ENCODE data around the gene PDP2.

PDP2 gene

DNA sequence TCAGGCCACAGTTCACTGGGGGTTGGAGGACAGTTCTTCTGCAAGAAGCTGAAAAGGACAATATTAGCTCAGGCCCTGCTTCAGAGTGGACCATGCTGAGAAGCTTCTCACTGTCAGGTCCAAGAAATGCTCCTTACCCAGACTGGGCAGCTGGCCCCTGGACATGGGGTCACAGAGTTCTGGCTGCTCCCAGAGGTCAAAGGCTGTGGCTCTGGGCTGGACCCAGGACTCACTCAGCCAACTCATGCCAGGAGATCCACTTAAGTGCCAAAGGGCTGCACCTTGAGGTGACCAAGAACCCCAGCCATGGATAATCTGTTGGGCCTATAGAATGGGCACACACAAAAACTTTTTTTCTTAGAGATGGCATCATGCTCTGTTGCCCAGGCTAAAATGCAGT is 59.1 kb downstream of the PDP2 start:
- no peak for TF ChIP-seq SNAI2 (CRISPR knock-in tag; IDR thresholded peaks at IDR 0.05)
- TF ChIP-seq CSDC2 (CRISPR knock-in tag; IDR thresholded peaks at IDR 0.05), result no peak
- TF ChIP-seq GLIS3 (CRISPR knock-in tag; IDR thresholded peaks at IDR 0.05), result no peak
- no peak for TF ChIP-seq ZNF565 (CRISPR knock-in tag; conservative IDR thresholded peaks at IDR 0.05; ENCODE audit: low read depth)
- TF ChIP-seq ESRRG (CRISPR knock-in tag; IDR thresholded peaks at IDR 0.05), result no peak
- no peak for ATAC-seq

DNA sequence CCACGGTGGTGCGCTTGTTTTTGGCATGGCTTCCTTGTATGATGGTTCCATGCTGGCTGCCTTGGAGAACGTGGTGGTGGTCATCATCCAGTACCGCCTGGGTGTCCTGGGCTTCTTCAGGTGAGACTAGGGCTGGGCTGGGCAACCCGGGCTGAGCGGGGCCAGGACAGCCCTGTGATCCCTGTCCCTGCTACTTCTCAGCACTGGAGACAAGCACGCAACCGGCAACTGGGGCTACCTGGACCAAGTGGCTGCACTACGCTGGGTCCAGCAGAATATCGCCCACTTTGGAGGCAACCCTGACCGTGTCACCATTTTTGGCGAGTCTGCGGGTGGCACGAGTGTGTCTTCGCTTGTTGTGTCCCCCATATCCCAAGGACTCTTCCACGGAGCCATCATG is 59.9 kb downstream of the PDP2 start:
- ATAC-seq, result no peak
- TF ChIP-seq, protein P1, sequence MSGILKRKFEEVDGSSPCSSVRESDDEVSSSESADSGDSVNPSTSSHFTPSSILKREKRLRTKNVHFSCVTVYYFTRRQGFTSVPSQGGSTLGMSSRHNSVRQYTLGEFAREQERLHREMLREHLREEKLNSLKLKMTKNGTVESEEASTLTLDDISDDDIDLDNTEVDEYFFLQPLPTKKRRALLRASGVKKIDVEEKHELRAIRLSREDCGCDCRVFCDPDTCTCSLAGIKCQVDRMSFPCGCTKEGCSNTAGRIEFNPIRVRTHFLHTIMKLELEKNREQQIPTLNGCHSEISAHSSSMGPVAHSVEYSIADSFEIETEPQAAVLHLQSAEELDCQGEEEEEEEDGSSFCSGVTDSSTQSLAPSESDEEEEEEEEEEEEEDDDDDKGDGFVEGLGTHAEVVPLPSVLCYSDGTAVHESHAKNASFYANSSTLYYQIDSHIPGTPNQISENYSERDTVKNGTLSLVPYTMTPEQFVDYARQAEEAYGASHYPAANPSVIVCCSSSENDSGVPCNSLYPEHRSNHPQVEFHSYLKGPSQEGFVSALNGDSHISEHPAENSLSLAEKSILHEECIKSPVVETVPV (CRISPR knock-in tag; IDR thresholded peaks at IDR 0.05), result no peak
- TF ChIP-seq, protein P2, sequence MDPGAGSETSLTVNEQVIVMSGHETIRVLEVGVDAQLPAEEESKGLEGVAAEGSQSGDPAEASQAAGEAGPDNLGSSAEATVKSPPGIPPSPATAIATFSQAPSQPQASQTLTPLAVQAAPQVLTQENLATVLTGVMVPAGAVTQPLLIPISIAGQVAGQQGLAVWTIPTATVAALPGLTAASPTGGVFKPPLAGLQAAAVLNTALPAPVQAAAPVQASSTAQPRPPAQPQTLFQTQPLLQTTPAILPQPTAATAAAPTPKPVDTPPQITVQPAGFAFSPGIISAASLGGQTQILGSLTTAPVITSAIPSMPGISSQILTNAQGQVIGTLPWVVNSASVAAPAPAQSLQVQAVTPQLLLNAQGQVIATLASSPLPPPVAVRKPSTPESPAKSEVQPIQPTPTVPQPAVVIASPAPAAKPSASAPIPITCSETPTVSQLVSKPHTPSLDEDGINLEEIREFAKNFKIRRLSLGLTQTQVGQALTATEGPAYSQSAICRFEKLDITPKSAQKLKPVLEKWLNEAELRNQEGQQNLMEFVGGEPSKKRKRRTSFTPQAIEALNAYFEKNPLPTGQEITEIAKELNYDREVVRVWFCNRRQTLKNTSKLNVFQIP (CRISPR knock-in tag; IDR thresholded peaks at IDR 0.05; ENCODE audit: borderline replicate concordance, low read depth), result no peak
- TF ChIP-seq, protein P3, sequence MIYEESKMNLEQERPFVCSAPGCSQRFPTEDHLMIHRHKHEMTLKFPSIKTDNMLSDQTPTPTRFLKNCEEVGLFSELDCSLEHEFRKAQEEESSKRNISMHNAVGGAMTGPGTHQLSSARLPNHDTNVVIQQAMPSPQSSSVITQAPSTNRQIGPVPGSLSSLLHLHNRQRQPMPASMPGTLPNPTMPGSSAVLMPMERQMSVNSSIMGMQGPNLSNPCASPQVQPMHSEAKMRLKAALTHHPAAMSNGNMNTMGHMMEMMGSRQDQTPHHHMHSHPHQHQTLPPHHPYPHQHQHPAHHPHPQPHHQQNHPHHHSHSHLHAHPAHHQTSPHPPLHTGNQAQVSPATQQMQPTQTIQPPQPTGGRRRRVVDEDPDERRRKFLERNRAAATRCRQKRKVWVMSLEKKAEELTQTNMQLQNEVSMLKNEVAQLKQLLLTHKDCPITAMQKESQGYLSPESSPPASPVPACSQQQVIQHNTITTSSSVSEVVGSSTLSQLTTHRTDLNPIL (CRISPR knock-in tag; IDR thresholded peaks at IDR 0.05; ENCODE audit: low read depth), result no peak
- TF ChIP-seq, protein P4, sequence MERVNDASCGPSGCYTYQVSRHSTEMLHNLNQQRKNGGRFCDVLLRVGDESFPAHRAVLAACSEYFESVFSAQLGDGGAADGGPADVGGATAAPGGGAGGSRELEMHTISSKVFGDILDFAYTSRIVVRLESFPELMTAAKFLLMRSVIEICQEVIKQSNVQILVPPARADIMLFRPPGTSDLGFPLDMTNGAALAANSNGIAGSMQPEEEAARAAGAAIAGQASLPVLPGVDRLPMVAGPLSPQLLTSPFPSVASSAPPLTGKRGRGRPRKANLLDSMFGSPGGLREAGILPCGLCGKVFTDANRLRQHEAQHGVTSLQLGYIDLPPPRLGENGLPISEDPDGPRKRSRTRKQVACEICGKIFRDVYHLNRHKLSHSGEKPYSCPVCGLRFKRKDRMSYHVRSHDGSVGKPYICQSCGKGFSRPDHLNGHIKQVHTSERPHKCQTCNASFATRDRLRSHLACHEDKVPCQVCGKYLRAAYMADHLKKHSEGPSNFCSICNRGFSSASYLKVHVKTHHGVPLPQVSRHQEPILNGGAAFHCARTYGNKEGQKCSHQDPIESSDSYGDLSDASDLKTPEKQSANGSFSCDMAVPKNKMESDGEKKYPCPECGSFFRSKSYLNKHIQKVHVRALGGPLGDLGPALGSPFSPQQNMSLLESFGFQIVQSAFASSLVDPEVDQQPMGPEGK (CRISPR knock-in tag; IDR thresholded peaks at IDR 0.05; ENCODE audit: borderline replicate concordance), result no peak
- TF ChIP-seq ZNF8 (CRISPR knock-in tag; IDR thresholded peaks at IDR 0.05) (no peak), CSDC2 (CRISPR knock-in tag; IDR thresholded peaks at IDR 0.05) (no peak), ZNF70 (CRISPR knock-in tag; IDR thresholded peaks at IDR 0.05) (no peak), SNAI2 (CRISPR knock-in tag; IDR thresholded peaks at IDR 0.05) (no peak), BACH2 (CRISPR knock-in tag; IDR thresholded peaks at IDR 0.05; ENCODE audit: borderline replicate concordance) (no peak)

Data from SK-N-SH treated with all-trans-retinoic acid at 6 μM for 48 hours (cell line).